ENCODE measurements around the gene NME2. TPM values are rescaled to one million over a fixed set of nuclear protein-coding genes. Genes with fewer than 3 reads are reported as not detected.

Gene NME2
- total and polyA plus RNA-seq, 4 donors: 170 to 310 (median 192) TPM

GRCh38 chr17:51135956-51136355 lies 30.3 kb upstream of the NME2 start:
- DNase-seq (ENCODE audit: low spot score): no peak
- no peaks in the 10 kb centered on the region for H3K36me3 ChIP-seq (ENCODE audit: control insufficient read depth in 4 of 4, insufficient read depth in 3 of 4, low read depth in 1 of 4, low read length in 3 of 4)
- peaks cover 2 to 11% (median 8%) of the 10 kb centered on the region in 4 donors for H3K4me1 ChIP-seq (ENCODE audit: control insufficient read depth in 4 of 4, insufficient read depth in 4 of 4, low read length in 3 of 4)
- TF ChIP-seq HNF4A (conservative IDR thresholded peaks at IDR 0.05): no peak
- no peak for TF ChIP-seq REST (IDR thresholded peaks at IDR 0.05)
- no peak for TF ChIP-seq JUND (IDR thresholded peaks at IDR 0.05)
- no peak for TF ChIP-seq EGR1 (IDR thresholded peaks at IDR 0.05; ENCODE audit: low read depth in 2 of 2)
- TF ChIP-seq CTCF (IDR thresholded peaks at IDR 0.05; ENCODE audit: low read depth, low read length, missing input control): no peak
- TF ChIP-seq RXRA (IDR thresholded peaks at IDR 0.05): no peak
- no peak for TF ChIP-seq NR2F2 (IDR thresholded peaks at IDR 0.05)
- no peak for TF ChIP-seq HNF4G (IDR thresholded peaks at IDR 0.05)
- no peak for TF ChIP-seq TAF1 (conservative IDR thresholded peaks at IDR 0.05)
- TF ChIP-seq ATF3 (IDR thresholded peaks at IDR 0.05): no peak
- no peak overlapping the region for H3K27ac ChIP-seq (ENCODE audit: low read depth in 1 of 2, low read length in 2 of 2)
- no peaks in the 10 kb centered on the region for H3K9me3 ChIP-seq (ENCODE audit: control insufficient read depth in 4 of 4, low read length in 3 of 4)
- no peaks in the 10 kb centered on the region for H3K27me3 ChIP-seq (ENCODE audit: control insufficient read depth in 4 of 4, insufficient read depth in 4 of 4, low read length in 3 of 4)
- H3K9ac ChIP-seq (ENCODE audit: low read depth in 1 of 2, low read length in 2 of 2): no peak overlapping the region
- H3K4me3 ChIP-seq (ENCODE audit: low read depth in 1 of 3, low read length in 3 of 3): no peak overlapping the region
- 82% methylated on average over 3 of the region's 3 CpGs for WGBS

- Histone ChIP-seq H3K9me3 (ENCODE audit: control insufficient read depth in 4 of 4, low read length in 3 of 4) (no peaks in the 10 kb centered on the region), H3K4me3 (ENCODE audit: low read depth in 1 of 3, low read length in 3 of 3) (no peak overlapping the region), H3K27me3 (ENCODE audit: control insufficient read depth in 4 of 4, insufficient read depth in 4 of 4, low read length in 3 of 4) (no peaks in the 10 kb centered on the region), H3K27ac (ENCODE audit: low read depth in 1 of 2, low read length in 2 of 2) (no peak overlapping the region), H3K9ac (ENCODE audit: low read depth in 1 of 2, low read length in 2 of 2) (no peak overlapping the region), H3K4me1 (ENCODE audit: control insufficient read depth in 4 of 4, insufficient read depth in 4 of 4, low read length in 3 of 4) (peaks cover 2 to 16% (median 8%) of the 10 kb centered on the region in 4 donors), H3K36me3 (ENCODE audit: control insufficient read depth in 4 of 4, insufficient read depth in 3 of 4, low read depth in 1 of 4, low read length in 3 of 4) (no peaks in the 10 kb centered on the region)
- TF ChIP-seq MAX (IDR thresholded peaks at IDR 0.05): no peak
- TF ChIP-seq JUND (IDR thresholded peaks at IDR 0.05): no peak
- TF ChIP-seq CTCF (IDR thresholded peaks at IDR 0.05; ENCODE audit: low read depth, low read length, missing input control): no peak
- TF ChIP-seq EGR1 (IDR thresholded peaks at IDR 0.05; ENCODE audit: low read depth in 2 of 2): no peak
- no peak for TF ChIP-seq RXRA (IDR thresholded peaks at IDR 0.05)
- DNase-seq (ENCODE audit: low spot score): no peak
- WGBS: 98% methylated on average over 2 of the region's 2 CpGs
These were observed 23.6 kb upstream of the NME2 start for GRCh38 chr17:51142597-51142996.
